Ramos (cell line): ENCODE results near the gene FPR3.
"Not testable (repeated sequence)": the region's sequence is repeated elsewhere in the genome, so short reads cannot be mapped to it uniquely, and the experiment has no call there.

Experiments used
- in situ Hi-C: fragments of 300-500 bp; cut with MboI; formaldehyde crosslinking; loops from one replicate; pipeline ENCODE4 v1.14.3; 2022; ENCODE audit warnings: low sequenced_read_pairs; ENCODE audit not compliant: unreplicated experiment

The FPR3 gene

DNA sequence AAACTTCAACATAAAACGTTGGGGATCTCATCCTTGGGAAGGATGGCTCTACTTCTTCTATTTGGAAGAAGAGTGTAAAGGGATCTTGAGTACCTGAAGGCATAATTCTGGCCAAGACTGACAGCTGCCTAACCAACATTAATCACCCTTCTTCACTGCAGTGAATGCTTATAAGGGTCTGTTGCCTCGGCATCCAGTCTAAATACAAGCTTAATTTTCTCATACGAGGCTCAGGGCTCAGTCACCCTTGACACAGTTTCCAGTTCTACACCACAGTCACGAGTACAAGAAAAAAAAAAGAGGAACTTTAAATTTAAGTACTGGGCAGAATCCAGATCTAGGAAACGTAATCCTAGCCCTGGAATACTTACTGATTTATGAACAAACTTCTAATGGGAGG, 9.0 kb downstream of the FPR3 start:
- in situ Hi-C loops: no loop called here

- in situ Hi-C loops: not testable (repeated sequence)
Observed at GRCh38 chr19:51804789-51805188, 9.8 kb downstream of the FPR3 start.

DNA sequence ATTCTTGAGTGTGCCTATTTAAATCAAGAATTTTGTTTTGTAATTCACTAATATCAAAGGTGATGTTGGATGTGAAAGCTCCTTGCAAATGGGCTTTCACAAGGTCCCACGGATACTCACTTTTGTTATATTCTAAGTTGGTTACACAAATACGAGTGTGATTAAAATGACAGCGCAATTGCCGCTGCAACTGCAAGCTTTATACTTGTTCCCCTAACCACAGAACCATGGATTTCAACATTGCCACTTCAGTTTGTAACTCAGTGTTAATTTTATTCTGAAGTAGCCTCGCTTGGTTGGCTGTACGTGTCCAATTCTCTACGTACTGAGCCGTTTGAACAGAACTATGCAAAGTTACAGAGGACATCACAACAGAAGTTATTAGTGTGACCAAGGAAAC, 10.4 kb downstream of the FPR3 start:
- in situ Hi-C loops: not testable (repeated sequence)

GRCh38 chr19:51806571-51806970, 11.6 kb downstream of the FPR3 start:
- in situ Hi-C loops: not testable (repeated sequence)

DNA sequence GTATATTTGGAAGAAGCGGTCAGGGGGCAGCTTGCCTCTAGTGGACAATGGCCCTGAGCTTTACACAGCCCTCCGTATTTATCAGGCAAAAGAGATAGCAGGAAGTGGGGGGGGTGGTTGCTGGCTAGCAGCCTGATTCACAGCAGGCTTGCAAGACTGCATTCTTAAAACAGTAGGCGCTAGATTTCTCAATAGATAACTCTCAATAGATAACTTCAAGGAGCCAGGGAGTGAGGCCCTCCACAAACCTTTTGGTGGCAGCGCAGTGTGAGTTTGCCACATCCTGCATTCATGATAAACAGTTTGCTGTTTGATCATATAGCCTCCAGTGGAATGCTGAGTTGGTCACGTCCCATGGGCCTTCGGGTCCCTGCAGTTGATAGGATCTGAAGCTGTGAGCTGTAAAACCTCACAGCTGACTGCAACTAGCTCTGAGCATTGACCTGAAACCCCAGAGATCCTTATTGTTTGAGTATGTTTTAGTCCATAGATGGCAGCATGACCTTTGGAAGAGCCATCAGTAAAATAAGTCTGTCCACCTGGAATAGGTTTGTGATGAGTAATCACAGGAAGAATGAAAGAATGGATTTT, 12.2 kb downstream of the FPR3 start:
- in situ Hi-C loops: no loop called here

GRCh38 chr19:51807925-51808324, 13.0 kb downstream of the FPR3 start:
- in situ Hi-C loops: no loop called here

GRCh38 chr19:51808333-51808986, 13.5 kb downstream of the FPR3 start:
- in situ Hi-C loops: no loop called here

DNA sequence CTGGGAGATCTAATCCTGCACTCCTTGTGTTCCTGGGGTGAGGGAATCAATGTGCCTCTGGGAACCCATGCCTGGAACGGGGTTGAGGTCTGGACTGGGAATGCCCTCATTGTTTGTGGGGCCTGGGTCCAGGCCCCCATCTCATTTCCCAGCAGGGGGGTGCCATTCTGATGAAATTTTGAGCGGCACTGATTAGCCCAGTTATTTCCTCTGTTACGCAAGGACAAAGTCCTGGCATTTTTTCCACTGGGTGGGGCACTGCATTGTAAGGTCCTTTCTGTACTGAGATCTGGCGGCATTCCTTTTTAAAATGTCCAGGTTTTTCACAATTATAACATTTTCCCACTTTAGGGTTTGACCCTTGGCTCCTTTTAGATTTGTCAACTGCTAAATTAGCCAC, 14.8 kb downstream of the FPR3 start:
- in situ Hi-C loops: no loop called here

GRCh38 chr19:51810223-51810622, 15.3 kb downstream of the FPR3 start:
- in situ Hi-C loops: no loop called here

- in situ Hi-C loops: no loop called here
Observed at GRCh38 chr19:51811344-51811743, 16.4 kb downstream of the FPR3 start.

GRCh38 chr19:51815043-51815442, 20.1 kb downstream of the FPR3 start:
- in situ Hi-C loops: no loop called here

- in situ Hi-C loops: no loop called here
Observed at GRCh38 chr19:51816711-51817110, 21.8 kb downstream of the FPR3 start.

- in situ Hi-C loops: no loop called here
Observed at GRCh38 chr19:51820011-51820410, 25.1 kb downstream of the FPR3 start.

DNA sequence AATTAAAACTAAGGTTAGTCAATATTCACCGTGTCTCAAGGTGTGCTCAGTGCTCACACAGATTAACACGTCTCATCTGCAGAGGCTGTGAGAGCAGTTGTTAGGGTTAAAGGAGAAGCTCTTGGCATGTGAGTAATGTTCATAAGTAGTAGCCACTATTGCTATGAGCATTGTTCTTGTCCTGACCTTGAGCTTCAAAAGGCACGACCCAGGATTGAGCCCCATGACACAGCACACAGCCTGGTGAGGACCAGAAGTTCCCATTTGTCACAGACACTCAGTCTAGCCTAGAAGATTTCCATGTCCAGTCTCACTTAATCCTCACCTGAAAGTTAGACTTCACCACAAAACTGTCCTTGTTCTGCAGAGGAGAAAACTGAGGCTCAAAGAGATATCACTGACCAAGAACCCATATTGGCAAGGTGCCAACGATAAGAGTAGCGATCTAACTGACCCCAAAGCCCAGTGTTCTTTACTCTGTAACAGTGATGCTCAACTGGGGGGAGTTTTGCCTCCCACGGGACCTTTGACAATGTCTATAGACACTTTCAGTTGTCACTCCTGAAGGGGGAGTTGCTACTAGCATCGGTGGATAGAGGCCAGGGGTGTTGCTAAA, 26.0 kb downstream of the FPR3 start:
- in situ Hi-C loops: no loop called here

DNA sequence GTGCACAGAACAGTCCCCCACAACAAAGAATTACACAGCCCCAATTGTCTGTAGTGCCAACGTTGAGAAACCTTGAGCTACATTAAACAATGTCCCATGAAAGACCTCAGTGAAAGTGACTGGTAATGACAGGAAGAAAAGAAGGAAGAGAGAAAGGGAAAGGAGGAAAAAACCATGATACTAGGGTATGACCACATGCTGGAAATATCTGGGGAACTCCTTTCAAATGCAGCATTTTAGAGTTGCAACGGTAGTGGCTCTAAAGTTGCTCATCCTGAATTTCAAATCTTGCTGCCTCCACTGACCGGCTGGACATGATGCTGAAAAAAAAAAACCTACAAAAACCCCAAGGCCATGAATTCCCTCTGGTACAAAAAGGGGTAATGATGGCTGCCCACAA, 26.5 kb downstream of the FPR3 start:
- in situ Hi-C loops: no loop called here

DNA sequence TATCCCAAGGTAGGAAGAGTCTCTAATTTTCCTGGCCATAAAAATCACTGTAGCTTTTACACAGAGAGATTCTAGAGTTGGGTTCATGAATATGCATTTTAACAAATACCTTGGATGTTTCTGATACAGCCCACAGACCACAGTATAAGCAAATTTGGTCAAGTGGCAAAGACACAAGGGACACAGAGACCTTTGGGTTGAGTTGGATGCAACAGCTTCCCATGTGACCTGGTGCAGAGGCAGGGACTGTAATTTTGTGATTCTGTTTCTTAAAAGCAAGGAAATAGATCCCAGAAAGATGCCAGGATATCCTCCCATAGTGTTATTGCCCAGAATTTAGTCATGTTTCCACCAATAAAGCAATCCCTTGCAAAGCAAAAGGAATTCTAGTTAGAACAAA, 27.0 kb downstream of the FPR3 start:
- in situ Hi-C loops: no loop called here

DNA sequence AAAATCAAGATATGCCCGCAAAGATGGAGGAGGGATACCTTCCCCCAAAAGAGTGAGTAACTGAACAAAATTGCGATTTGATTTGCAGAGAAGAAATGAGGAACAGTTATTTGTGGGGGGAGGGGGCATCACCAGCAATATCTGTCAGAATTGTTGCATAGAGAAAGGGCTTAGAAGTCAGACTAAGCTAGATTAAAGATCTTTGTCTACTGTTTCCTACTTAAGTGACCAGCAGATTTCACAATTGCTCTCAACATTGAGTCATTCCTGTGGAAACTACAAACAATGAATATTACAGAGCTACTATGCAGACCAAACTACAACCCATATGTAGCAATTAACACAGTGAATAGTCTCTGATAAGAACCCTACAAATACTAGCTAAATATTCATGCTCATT, 27.4 kb downstream of the FPR3 start:
- in situ Hi-C loops: no loop called here

- in situ Hi-C loops: no loop called here
Observed at GRCh38 chr19:51822946-51823345, 28.0 kb downstream of the FPR3 start.

DNA sequence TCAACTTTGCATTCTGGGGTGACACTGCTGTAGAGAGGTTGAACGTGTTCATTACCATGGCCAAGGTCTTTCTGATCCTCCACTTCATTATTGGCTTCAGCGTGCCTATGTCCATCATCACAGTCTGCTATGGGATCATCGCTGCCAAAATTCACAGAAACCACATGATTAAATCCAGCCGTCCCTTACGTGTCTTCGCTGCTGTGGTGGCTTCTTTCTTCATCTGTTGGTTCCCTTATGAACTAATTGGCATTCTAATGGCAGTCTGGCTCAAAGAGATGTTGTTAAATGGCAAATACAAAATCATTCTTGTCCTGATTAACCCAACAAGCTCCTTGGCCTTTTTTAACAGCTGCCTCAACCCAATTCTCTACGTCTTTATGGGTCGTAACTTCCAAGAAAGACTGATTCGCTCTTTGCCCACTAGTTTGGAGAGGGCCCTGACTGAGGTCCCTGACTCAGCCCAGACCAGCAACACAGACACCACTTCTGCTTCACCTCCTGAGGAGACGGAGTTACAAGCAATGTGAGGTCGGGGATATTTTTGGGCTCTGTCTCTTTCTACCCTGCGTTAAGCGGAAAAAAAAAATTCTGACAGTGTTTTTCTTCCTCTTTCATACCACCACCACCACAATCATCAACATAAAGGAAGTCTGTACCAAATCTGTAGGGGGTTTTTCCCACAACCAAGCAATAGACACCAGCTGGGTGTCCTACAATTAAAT, 29.5 kb downstream of the FPR3 start:
- in situ Hi-C loops: no loop called here

- in situ Hi-C loops: no loop called here
Observed at GRCh38 chr19:51830274-51830673, 35.3 kb downstream of the FPR3 start.

DNA sequence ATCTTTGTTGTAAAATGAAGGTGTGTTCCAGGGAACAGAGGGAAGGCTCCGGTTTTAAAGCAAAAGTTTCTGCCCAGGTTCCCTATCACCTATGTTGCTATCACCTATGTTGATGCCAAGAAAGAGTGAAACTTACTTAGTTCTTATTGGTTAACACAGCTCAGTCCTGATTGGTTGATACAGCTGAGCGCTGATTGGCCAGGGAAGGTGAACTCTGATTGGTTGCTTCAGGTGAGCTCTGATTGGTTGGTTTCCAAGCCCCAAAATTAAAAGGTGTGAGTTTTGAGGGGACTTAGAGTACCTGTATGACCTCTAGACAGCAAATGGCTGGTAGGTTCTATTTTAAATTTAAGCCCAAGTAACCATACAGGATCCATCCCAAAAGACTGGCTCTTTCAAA, 42.2 kb downstream of the FPR3 start:
- in situ Hi-C loops: no loop called here
